GM18505 (cell line): ENCODE data around the gene SLC6A7.

Source experiments
- ATAC-seq: cut with Tn5 transposase; IDR thresholded peaks from one replicate; pipeline ENCODE4 v1.9.1; 2021; ENCODE audit not compliant: unreplicated experiment
- POLR2A ChIP-seq: IDR thresholded peaks from 4 replicates; pipeline ENCODE4 v1.6.1; 2011; ENCODE audit warnings: borderline replicate concordance; ENCODE audit not compliant: insufficient read depth, insufficient read length; ENCODE audit errors: extremely low read depth

Gene SLC6A7

DNA sequence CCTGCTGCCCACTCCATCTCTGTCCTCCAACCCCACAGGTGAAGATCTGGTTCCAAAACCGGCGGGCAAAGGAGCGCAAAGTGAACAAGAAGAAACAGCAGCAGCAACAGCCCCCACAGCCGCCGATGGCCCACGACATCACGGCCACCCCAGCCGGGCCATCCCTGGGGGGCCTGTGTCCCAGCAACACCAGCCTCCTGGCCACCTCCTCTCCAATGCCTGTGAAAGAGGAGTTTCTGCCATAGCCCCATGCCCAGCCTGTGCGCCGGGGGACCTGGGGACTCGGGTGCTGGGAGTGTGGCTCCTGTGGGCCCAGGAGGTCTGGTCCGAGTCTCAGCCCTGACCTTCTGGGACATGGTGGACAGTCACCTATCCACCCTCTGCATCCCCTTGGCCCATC is 6.4 kb upstream of the SLC6A7 start:
- no peak for TF ChIP-seq POLR2A
- no peak for ATAC-seq

GRCh38 chr5:150184006-150184405 is 5.9 kb upstream of the SLC6A7 start:
- no peak for ATAC-seq
- TF ChIP-seq POLR2A: no peak

DNA sequence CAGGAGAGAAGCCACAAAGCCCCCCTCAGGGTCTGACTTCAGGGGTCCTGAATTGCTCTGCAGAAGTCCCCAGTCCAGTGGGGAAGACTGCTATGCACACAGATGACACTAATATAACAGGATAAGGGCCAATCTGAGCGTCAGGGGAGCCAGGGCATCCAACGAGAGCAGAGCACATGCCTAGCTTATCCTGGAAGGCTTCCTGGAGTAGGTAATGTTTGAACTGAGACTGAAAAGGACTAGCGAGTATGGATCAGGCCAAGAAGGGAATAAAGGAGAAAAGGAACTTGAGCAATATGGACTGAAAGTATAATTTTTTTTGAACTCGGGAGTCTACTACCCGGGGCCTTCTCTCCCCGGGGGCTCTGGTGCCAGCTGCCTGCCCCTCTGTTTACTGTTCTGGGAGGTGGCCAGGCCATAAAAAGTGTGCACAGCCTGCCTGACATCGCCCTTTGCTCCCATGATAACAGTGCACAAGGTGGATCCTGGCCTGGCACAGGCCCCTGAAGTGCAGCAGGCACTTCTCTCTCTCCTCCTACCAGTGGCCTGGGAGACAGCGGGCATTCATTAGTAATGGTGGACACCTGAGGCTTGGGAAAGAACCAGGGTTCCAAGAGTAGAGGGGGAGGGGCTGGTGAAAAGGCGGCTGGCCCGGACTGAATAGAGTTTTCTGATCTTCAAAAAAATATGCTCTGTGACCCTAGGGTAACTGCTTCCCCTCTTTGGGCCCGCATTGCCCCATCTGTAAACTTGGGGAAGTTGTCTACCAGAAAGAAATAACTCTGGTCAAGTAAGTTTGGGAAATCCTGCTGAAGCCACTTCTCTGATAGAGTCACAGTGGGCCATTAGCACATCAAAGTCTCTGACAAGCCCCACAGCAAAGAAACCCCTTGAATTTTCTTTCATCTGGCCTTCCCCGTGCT is 4.6 kb upstream of the SLC6A7 start:
- no peak for ATAC-seq
- no peak for TF ChIP-seq POLR2A

DNA sequence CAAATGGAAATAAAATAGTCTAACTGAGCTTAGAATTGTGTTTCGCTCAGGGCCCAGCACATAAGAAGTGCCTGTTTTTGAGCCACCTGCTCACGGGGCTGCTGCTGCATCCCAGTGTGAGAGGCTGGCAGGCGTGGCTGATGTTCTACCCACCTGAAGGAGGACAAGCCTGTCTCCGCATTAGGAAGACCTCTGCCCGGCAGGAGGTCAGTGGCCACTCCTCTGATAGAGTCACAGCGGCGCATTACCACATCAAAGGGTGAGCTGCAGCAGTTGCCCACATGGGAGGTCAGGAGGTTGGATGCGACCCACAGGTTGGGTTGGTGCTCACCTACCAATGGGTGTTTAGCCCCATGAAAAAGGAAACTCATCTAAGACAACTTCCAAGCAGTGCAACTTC is 3.7 kb upstream of the SLC6A7 start:
- ATAC-seq: no peak
- no peak for TF ChIP-seq POLR2A

DNA sequence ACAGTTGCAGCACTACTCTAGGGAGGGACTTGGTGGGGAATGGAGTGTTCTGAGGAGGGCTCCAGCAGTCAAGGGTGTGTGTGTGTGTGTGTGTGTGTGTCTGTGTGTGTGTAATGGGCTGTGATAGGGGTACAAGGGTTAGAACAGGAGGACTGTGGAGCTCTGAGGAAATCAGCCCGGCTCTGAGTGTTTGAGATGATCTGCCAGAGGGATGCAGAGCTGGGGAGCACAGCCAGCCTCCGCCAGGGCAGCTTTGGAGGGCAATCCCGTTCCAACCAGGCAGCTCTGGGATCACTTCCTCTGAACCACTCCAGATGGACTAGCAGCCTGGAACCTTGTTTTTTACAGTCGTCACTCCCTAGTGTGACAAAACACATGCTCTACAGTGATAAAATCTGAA is 3.0 kb upstream of the SLC6A7 start:
- TF ChIP-seq POLR2A: no peak
- no peak for ATAC-seq

DNA sequence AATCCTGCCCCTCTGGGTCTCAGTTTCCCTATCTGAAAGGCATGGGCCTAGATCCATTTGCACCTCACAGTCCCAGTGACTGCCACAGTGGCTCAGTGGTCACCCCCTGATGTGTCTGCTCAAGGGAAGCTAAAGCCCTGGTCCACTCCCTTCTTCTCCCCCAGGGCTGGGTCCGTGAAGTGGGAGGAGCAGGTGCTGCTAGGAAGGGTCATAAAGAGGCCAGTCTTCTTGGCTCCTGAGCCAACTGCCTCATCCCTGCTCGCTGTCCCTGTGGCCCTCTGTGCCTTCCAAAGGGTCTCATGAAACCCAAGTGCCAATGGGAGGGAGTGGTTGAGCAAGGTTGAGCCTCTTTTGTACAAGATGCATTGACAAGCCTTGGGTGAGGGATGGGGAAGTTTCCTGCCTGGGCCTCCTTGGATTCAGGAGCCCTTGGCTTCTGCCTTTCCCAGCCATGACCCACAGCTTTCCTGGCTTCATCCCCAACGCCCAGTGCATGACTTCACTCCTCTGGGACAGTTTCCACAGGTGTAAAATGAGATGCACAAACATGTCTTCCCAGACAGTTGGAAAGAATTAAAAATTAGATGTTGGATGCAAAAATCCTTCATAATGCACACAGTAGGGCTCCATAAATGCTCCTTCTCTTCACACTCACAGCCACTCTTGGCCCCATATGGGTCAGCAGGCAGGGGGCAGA is 1.6 kb upstream of the SLC6A7 start:
- no peak for TF ChIP-seq POLR2A
- no peak for ATAC-seq

GRCh38 chr5:150189326-150189725 is 536 bp upstream of the SLC6A7 start:
- TF ChIP-seq POLR2A: no peak
- ATAC-seq: no peak

- ATAC-seq: no peak
Measured at GRCh38 chr5:150190503-150190979, 679 bp downstream of the SLC6A7 start.

GRCh38 chr5:150190987-150191386 is 1.1 kb downstream of the SLC6A7 start:
- ATAC-seq: no peak
- TF ChIP-seq POLR2A: no peak

More at GRCh38 chr5:150190503-150190979, 679 bp downstream of the SLC6A7 start:
- TF ChIP-seq POLR2A: no peak

GRCh38 chr5:150192462-150192861 is 2.6 kb downstream of the SLC6A7 start:
- TF ChIP-seq POLR2A: no peak
- ATAC-seq: no peak

GRCh38 chr5:150195736-150196485 is 6.0 kb downstream of the SLC6A7 start:
- no peak for TF ChIP-seq POLR2A
- no peak for ATAC-seq

DNA sequence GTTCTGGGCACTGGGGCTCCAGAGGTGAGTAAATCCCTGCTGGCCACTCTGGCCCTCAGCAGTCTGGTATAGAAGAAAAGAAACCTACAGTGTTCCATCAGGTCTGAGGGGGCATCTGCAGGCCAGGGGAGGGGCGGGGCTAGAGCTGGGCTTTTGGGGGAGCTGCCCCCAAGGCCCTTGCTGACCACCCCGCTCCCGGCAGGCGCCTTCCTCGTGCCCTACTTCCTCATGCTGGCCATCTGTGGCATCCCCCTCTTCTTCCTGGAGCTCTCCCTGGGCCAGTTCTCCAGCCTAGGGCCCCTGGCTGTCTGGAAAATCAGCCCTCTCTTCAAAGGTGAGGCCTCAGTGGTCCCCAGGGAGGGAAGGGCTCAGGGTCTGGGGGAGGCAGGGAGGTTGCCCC is 6.7 kb downstream of the SLC6A7 start:
- ATAC-seq: no peak
- TF ChIP-seq POLR2A: no peak

DNA sequence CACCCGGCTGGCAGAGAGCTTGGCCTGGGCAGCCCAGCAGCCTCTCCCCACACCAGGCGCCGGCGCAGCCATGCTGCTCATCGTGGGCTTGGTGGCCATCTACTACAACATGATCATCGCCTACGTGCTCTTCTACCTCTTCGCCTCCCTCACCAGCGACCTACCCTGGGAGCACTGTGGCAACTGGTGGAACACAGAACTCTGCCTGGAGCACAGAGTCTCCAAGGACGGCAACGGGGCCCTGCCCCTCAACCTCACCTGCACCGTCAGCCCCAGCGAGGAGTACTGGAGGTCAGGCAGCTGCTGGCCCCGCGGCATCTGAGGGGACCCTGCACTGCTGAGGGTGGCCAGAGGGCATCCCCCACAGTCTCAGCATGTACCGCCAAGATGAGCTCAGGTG is 7.1 kb downstream of the SLC6A7 start:
- no peak for ATAC-seq
- TF ChIP-seq POLR2A: no peak
